VCaP (cell line): Measurements from ENCODE around the gene DCDC2B.
"Not testable (repeated sequence)": the region's sequence is repeated elsewhere in the genome, so short reads cannot be mapped to it uniquely, and the experiment has no call there.

ENCODE experiments used
- H3K27ac ChIP-seq: fragments of 450-650 bp; 2 replicates; pipeline ENCODE4 v1.5.1; 2017
- CTCF ChIP-seq: fragments of 450-650 bp; conservative IDR thresholded peaks from 2 replicates; pipeline ENCODE4 v1.5.1; 2017; ENCODE audit warnings: mild to moderate bottlenecking, moderate library complexity

DCDC2B gene

GRCh38 chr1:32208891-32209328 lies at the start of gene DCDC2B:
DCDC2B (plus strand) TSS chr1:32209089; CDS start chr1:32209094, 5 bp downstream.
- TF ChIP-seq CTCF: no peak
- peak within 1 kb of the TSS; percentile 38 for H3K27ac ChIP-seq

GRCh38 chr1:32159189-32159588 lies 49.7 kb upstream of the DCDC2B start:
- no peak for TF ChIP-seq CTCF

GRCh38 chr1:32163405-32163804 lies 45.5 kb upstream of the DCDC2B start:
- no peak for TF ChIP-seq CTCF
- no peak overlapping the region for H3K27ac ChIP-seq

More at GRCh38 chr1:32159189-32159588, 49.7 kb upstream of the DCDC2B start:
- H3K27ac ChIP-seq: no peak overlapping the region

- H3K27ac ChIP-seq: not testable (repeated sequence)
Observed at GRCh38 chr1:32165633-32166032, 43.3 kb upstream of the DCDC2B start.

GRCh38 chr1:32170991-32171390 lies 37.9 kb upstream of the DCDC2B start:
- TF ChIP-seq CTCF: no peak
- H3K27ac ChIP-seq: no peak overlapping the region

GRCh38 chr1:32172621-32173245 lies 36.2 kb upstream of the DCDC2B start:
- no peak for TF ChIP-seq CTCF
- no peak overlapping the region for H3K27ac ChIP-seq

- no peak for TF ChIP-seq CTCF
- H3K27ac ChIP-seq: peak overlapping the region; percentile 91
Observed at GRCh38 chr1:32178380-32179192, 30.3 kb upstream of the DCDC2B start.

GRCh38 chr1:32179193-32179442 lies 29.8 kb upstream of the DCDC2B start:
- TF ChIP-seq CTCF: no peak
- peak overlapping the region; percentile 91 for H3K27ac ChIP-seq
